AG04450 (cell line): ENCODE results near the gene MGAT4A. TPM values are rescaled to one million over a fixed set of nuclear protein-coding genes. Genes with fewer than 3 reads are reported as not detected.

Experiments
- CTCF ChIA-PET: fragments of 300-600, 350-600 bp; formaldehyde crosslinking; extraction: SDS; loops from one replicate; lab custom pipeline; 2022; ENCODE audit warnings: antibody characterized with exemption, inconsistent platforms; lab: Charles Lee
- POLR2A ChIA-PET: fragments of 350-600 bp; formaldehyde crosslinking; extraction: SDS; loops from one replicate; lab custom pipeline; 2021; ENCODE audit warnings: antibody characterized with exemption, inconsistent platforms; lab: Yijun Ruan, JAX
- DNase-seq: peaks from one replicate; pipeline ENCODE4 v3.0.0-alpha.2; 2011; ENCODE audit warnings: low read depth, low spot score
- H3K27ac ChIP-seq: one replicate; pipeline ENCODE4 v1.5.1; 2012; ENCODE audit warnings: low read depth, low read length, control low read depth
- H3K27me3 ChIP-seq: one replicate; pipeline ENCODE4 v1.6.0; 2012; ENCODE audit warnings: low read length; ENCODE audit not compliant: control insufficient read depth, insufficient read depth
- H3K4me3 ChIP-seq: 2 replicates; pipeline ENCODE4 v1.5.1; 2011; ENCODE audit warnings: mild to moderate bottlenecking, low read depth, low read length, control low read depth
- H3K9me3 ChIP-seq: 2 replicates; pipeline ENCODE4 v1.5.1; 2012; ENCODE audit warnings: low read length; ENCODE audit not compliant: control insufficient read depth, insufficient read depth
- polyA plus RNA-seq: library from polyadenylated mRNA; depleted of rRNA; stranded (reverse); fragments of >200 nt; gene quantifications from 2 replicates; pipeline ENCODE4 v1.2.3, GENCODE V29; 2011
- TF ChIP-seq, protein P1 (sequence below): IDR thresholded peaks from 2 replicates; pipeline ENCODE4 v1.5.1; 2011; ENCODE audit warnings: low read depth, low read length, control low read depth, inconsistent platforms

The MGAT4A gene
- polyA plus RNA-seq, 1 experiment: 0.04 TPM

DNA sequence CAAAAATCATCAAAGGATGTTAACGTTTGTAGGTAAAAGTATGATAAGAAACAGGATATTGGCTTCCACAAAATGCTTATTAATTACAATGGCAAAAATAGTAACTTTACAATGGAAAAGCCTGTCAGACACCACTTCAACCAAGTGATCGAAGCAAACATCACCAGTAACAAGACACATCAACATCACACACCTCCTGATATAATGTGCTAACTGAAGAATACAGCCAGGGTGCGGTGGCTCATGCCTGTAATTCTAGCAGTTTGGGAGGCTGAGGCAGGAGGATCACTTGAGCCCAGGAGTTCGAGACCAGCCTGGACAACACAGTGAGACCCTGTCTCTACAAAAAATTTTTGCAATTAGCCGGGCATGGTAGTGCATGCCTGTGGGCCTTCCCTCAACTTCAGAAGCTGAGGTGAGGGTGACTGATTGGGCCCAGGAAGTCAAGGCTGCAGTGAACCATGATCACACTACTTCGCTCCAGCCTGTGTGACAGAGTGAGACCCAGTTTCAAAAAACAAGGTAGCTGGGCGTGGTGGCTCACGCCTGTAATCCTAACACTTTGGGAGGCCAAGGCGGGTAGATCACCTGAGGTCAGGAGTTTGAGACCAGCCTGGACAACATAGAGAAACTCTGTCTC is 15.0 kb downstream of the MGAT4A start:
- no peaks in the 10 kb centered on the region for H3K9me3 ChIP-seq
- ChIA-PET CTCF (no interaction called here), POLR2A (no interaction called here)
- H3K27ac ChIP-seq: no peak overlapping the region
- no peak for DNase-seq
- H3K4me3 ChIP-seq: no peak overlapping the region
- H3K27me3 ChIP-seq: peaks cover 5% of the 10 kb centered on the region
- TF ChIP-seq, protein P1, sequence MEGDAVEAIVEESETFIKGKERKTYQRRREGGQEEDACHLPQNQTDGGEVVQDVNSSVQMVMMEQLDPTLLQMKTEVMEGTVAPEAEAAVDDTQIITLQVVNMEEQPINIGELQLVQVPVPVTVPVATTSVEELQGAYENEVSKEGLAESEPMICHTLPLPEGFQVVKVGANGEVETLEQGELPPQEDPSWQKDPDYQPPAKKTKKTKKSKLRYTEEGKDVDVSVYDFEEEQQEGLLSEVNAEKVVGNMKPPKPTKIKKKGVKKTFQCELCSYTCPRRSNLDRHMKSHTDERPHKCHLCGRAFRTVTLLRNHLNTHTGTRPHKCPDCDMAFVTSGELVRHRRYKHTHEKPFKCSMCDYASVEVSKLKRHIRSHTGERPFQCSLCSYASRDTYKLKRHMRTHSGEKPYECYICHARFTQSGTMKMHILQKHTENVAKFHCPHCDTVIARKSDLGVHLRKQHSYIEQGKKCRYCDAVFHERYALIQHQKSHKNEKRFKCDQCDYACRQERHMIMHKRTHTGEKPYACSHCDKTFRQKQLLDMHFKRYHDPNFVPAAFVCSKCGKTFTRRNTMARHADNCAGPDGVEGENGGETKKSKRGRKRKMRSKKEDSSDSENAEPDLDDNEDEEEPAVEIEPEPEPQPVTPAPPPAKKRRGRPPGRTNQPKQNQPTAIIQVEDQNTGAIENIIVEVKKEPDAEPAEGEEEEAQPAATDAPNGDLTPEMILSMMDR: no peak

DNA sequence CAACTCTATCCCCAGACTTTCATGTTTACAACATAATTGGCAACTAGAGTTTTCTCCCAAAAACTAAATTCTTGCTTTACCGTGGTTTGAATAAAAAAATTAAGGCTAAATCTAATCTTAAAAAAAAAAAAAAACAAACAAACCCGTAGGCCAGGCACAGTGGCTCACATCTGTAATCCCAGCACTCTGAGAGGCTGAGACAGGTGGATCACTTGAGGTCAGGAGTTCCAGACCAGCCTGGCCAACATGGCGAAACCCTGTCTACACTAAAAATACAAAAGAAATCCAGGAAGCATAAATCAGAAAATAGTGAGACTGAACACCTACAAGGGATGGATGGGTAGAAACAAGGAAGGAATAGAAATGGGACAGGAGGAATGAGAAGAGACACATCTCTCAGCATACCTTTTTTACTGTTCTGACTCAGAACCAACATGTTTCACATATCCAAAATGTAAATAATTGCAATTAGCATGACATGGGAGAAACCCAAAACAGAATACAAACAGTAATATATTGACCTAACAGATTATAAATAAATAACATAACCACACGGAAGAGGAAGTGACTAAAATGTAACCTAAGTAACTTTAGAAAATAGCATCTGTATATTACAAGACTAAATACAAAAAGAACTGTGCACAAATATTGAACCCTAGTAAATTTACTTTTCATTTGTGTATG is 17.5 kb downstream of the MGAT4A start:
- TF ChIP-seq, protein P1: no peak
- Histone ChIP-seq H3K9me3 (no peaks in the 10 kb centered on the region), H3K27ac (no peak overlapping the region), H3K27me3 (peaks cover 3% of the 10 kb centered on the region), H3K4me3 (no peak overlapping the region)
- ChIA-PET CTCF (no interaction called here), POLR2A (no interaction called here)
- DNase-seq: no peak

DNA sequence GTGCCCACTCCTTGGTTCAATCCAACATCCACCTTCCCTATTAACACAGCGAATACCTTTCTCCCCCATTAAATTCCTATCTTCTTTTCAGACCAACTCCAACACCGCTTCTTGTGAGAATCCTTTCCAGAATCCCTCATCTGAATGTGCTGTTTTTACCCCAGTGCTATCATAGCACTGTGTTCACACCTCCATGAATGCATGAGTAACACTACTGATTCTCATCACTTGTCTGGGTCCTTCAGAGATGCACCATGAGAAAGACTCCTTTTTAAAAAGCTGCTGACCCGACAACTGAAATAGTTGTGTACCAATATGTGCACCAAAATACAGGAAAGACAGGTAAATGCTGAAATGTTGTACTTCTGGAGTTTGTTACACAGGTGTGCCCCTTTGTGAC is 18.8 kb downstream of the MGAT4A start:
- CTCF ChIA-PET: no interaction called here
- DNase-seq: no peak
- no peak overlapping the region for H3K27ac ChIP-seq

DNA sequence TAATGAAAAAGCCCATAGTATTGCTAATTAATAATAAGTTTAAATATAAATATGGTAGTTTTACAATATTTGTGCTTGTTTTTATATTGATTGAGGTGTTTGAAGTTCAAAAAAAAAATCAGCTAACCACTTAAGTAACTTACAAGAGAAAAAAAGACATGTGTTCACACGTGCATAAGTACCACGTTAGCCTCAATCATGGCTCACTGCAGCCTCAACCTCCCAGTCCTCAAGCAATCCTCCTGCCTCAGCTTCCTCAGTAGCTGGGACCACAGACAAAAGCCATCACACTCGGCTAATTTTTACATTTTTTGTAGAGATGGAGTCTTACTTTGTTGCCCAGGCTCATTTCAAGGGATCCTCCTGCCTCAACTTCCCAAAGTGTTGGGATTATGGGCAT is 19.4 kb downstream of the MGAT4A start:
- H3K27ac ChIP-seq: no peak overlapping the region
- peaks cover 3% of the 10 kb centered on the region for H3K27me3 ChIP-seq
- H3K9me3 ChIP-seq: no peaks in the 10 kb centered on the region
- DNase-seq: no peak
- TF ChIP-seq, protein P1: no peak
- ChIA-PET POLR2A (no interaction called here), CTCF (no interaction called here)
- H3K4me3 ChIP-seq: no peak overlapping the region

More for the DNA sequence above, 18.8 kb downstream of the MGAT4A start:
- H3K27me3 ChIP-seq: peaks cover 3% of the 10 kb centered on the region
- H3K9me3 ChIP-seq: no peaks in the 10 kb centered on the region
- POLR2A ChIA-PET: no interaction called here
- TF ChIP-seq, protein P1: no peak
- no peak overlapping the region for H3K4me3 ChIP-seq

DNA sequence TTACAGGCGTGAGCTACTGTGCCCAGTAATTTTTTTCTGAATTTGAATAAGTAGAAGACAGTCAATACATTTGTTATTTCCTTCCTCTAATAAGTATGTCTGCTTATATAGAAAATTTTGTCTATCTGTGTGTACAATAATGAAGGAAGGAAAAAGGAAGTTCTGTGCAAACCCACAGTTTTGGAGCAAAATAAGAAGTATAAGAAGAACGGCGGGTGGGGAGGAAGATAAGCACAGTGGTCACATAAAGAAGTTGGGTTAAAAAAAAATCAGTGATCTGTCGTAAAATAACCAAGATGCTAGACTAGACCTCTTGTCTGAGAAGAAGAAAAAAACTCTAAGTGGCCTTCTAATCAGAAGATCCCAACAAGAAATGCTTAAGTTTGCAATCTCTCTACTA is 20.2 kb downstream of the MGAT4A start:
- Histone ChIP-seq H3K4me3 (no peak overlapping the region), H3K9me3 (no peaks in the 10 kb centered on the region), H3K27me3 (peaks cover 3% of the 10 kb centered on the region), H3K27ac (no peak overlapping the region)
- ChIA-PET POLR2A (no interaction called here), CTCF (no interaction called here)
- DNase-seq: no peak
- TF ChIP-seq, protein P1: no peak
